Hippocampal formation (tissue), 2 donors: ENCODE data around the gene BCORL1.

Experiments used
- DNase-seq, 2 donors: peaks; one replicate each; lab custom pipeline; 2025; lab: John Stamatoyannopoulos, UW

Gene BCORL1

GRCh38 chrX:130066975-130067615 lies 84.7 kb downstream of the BCORL1 start:
- DNase-seq, result no peak

GRCh38 chrX:130071611-130072344 lies 89.3 kb downstream of the BCORL1 start:
- DNase-seq, result no peak

- no peak for DNase-seq
Observed at GRCh38 chrX:130072345-130072740, 89.9 kb downstream of the BCORL1 start.

GRCh38 chrX:130075777-130076176 lies 93.3 kb downstream of the BCORL1 start:
- no peak for DNase-seq

- DNase-seq, result peak; percentile 35 to 36
Observed at GRCh38 chrX:130079824-130080406, 97.5 kb downstream of the BCORL1 start.

GRCh38 chrX:130080791-130081367 lies 98.4 kb downstream of the BCORL1 start:
- DNase-seq, result no peak

GRCh38 chrX:130081421-130082045 lies 99.1 kb downstream of the BCORL1 start:
- DNase-seq, result no peak

GRCh38 chrX:130082244-130083106 lies 100.0 kb downstream of the BCORL1 start:
- no peak for DNase-seq

GRCh38 chrX:130083107-130083490 lies 100.7 kb downstream of the BCORL1 start:
- no peak for DNase-seq

GRCh38 chrX:130083656-130084382 lies 101.4 kb downstream of the BCORL1 start:
- DNase-seq, result no peak

GRCh38 chrX:130084631-130085237 lies 102.3 kb downstream of the BCORL1 start:
- no peak for DNase-seq

- DNase-seq, result no peak
Observed at GRCh38 chrX:130085551-130086446, 103.4 kb downstream of the BCORL1 start.

GRCh38 chrX:130086447-130087206 lies 104.2 kb downstream of the BCORL1 start:
- no peak for DNase-seq

- DNase-seq, result no peak
Observed at GRCh38 chrX:130090364-130090763, 107.9 kb downstream of the BCORL1 start.

GRCh38 chrX:130091980-130092522 lies 109.6 kb downstream of the BCORL1 start:
- DNase-seq, result no peak

- no peak for DNase-seq
Observed at GRCh38 chrX:130093271-130093670, 110.8 kb downstream of the BCORL1 start.

GRCh38 chrX:130094696-130095095 lies 112.3 kb downstream of the BCORL1 start:
- no peak for DNase-seq
